Adrenal gland (tissue), 12 donors: Measurements from ENCODE around the gene SLC17A7. TPM values are rescaled to one million over a fixed set of nuclear protein-coding genes. Genes with fewer than 3 reads are reported as not detected.

Experiments
- DNase-seq, 7 donors: peaks; one replicate each; pipeline ENCODE4 v3.0.0-alpha.2; 2019 to 2020
- H3K27ac ChIP-seq, 5 donors: fragments of 200-600 bp; sonication (generic) in 4 of 5; 1 replicate in 3 of 5; 2 replicates in 2 of 5; pipeline versions ENCODE4 v1.5.1 to v1.8.0; 2016 to 2020; ENCODE audit warnings: mild to moderate bottlenecking in 1 of 5
- H3K27me3 ChIP-seq: fragments of 200-600 bp; 2 replicates; pipeline ENCODE4 v1.8.0; 2021
- H3K36me3 ChIP-seq, 2 donors: fragments of 200-600 bp; replicated peaks in 1 of 2; 1 replicate in 1 of 2; 2 replicates in 1 of 2; pipeline versions ENCODE4 v1.5.1 to v1.8.0; 2018 to 2022
- H3K4me1 ChIP-seq, 2 donors: fragments of 200-600 bp; replicated peaks in 1 of 2; 1 replicate in 1 of 2; 2 replicates in 1 of 2; pipeline versions ENCODE4 v1.5.1 to v1.8.0; 2018 to 2021
- H3K4me3 ChIP-seq, 4 donors: fragments of 200-600 bp; sonication (generic) in 3 of 4; one replicate each; pipeline ENCODE4 v1.5.1; 2016 to 2018
- H3K9me3 ChIP-seq, 3 donors: fragments of 200-600 bp; sonication (generic) in 1 of 3; replicated peaks in 1 of 3; 1 replicate in 2 of 3; 2 replicates in 1 of 3; pipeline versions ENCODE4 v1.5.1 to v1.8.0; 2016 to 2021
- CTCF ChIP-seq, 6 experiments: fragments of 450-650 bp in 4 of 6; fragments of 200-600 bp in 2 of 6; sonication (generic) in 1 of 6; IDR thresholded peaks; 1 replicate in 5 of 6; 2 replicates in 1 of 6; pipeline versions ENCODE4 v1.5.1 to v1.8.0; 2016 to 2021; ENCODE audit warnings: antibody characterized with exemption in 6 of 6, mild to moderate bottlenecking in 2 of 6, moderate library complexity in 1 of 6
- POLR2A ChIP-seq, 2 donors: fragments of 450-650 bp; IDR thresholded peaks; one replicate each; pipeline ENCODE4 v1.6.1; 2017; ENCODE audit warnings: antibody characterized with exemption in 2 of 2, mild to moderate bottlenecking in 2 of 2, moderate library complexity in 1 of 2
- WGBS, 4 donors: extraction: QIAGEN DNeasy Blood & Tissue Kit in 2 of 4; methylation state at CpG; one replicate each; pipeline versions ENCODE4 v1.1.5 to v1.1.7; 2013 to 2017; 5-methylcytosine and 5-hydroxymethylcytosine counted together
- intact Hi-C, 2 donors: fragments of 100-400 bp; cut with DNase I; formaldehyde crosslinking; loops; one replicate each; pipeline versions ENCODE4 v1.14.1 to v1.15.0; 2022 to 2023
- polyA plus RNA-seq, 3 donors: library from polyadenylated mRNA; stranded (reverse); fragments of 200-250 nt in 2 of 3; fragments of 350-450 nt in 1 of 3; fragmentation: Illumina TruSeq in 1 of 3; extraction: RNeasy Lipid Tissue Mini Kit (QIAGEN cat#74804) in 1 of 3; gene quantifications; one replicate each; pipeline ENCODE4 v1.2.3, GENCODE V29; 2013 to 2014
- total RNA-seq, 9 donors: library from RNA; depleted of rRNA in 4 of 9; stranded (reverse); fragments of >200 nt in 4 of 9; fragments of 120-200 nt in 1 of 9; fragmentation: NEBNext Ultra II Directional in 1 of 9; extraction: Animal tissue kit (Norgen Biotek cat#: 25700) in 1 of 9; gene quantifications; one replicate each; pipeline versions ENCODE4 v1.1.0 to v1.2.4, GENCODE V29; 2013 to 2023
- donor health status: healthy with polysubstance abuse.
- donor health status: Bipolar disorder and iron deficiency.
- donor health status: DM: yes; HTN: yes; CAD: no.
- donor health status: DM: no; HTN: no; CAD: no.
- donor health status: DM: no; HTN: no; CAD: no.
- donor health status: DM: yes; HTN: yes; CAD: no.

SLC17A7 gene
- total and polyA plus RNA-seq, 12 donors = 0.06 to 9.6 (median 1.2) TPM

GRCh38 chr19:49432141-49433073, 8.9 kb downstream of the SLC17A7 start:
- WGBS, 4 donors = 9 to 23% (median 12%) methylated on average over 13 to 63 of the region's 63 CpGs
- H3K27me3 ChIP-seq = peaks cover 75% of the 10 kb centered on the region
- intact Hi-C loops = no loop called here
- H3K4me1 ChIP-seq = peaks cover 0 to 6% of the 10 kb centered on the region in 2 donors
- no peaks in the 10 kb centered on the region for H3K9me3 ChIP-seq
- no peak for DNase-seq
- no peak for TF ChIP-seq CTCF (IDR thresholded peaks at IDR 0.05)
- no peak for TF ChIP-seq POLR2A (IDR thresholded peaks at IDR 0.05)
- no peaks in the 10 kb centered on the region for H3K36me3 ChIP-seq
- no peak overlapping the region for H3K27ac ChIP-seq
- H3K4me3 ChIP-seq = no peak overlapping the region

DNA sequence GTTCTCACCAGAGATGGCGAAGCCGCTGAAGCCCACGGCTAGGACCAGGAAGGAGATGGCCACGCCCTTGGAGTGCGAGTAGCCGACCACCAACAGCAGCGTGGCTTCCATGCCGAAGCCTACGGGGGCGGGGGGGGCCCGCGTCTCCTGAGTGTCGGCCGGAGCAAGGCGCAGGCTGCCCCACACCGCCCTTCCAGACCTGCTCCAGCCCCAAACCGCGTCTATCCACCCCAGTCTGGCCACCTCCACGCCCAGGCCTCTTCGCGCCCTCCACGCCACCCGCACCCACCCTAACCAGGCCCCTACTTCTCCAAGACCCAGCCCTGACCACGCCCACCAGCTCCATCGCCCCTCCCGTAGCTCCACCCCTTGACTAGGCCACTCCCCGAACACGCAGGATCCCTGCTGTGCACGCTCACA, 10.0 kb downstream of the SLC17A7 start:
- Histone ChIP-seq H3K27ac (no peak overlapping the region), H3K36me3 (no peaks in the 10 kb centered on the region), H3K4me3 (no peak overlapping the region), H3K27me3 (peaks cover 82% of the 10 kb centered on the region), H3K9me3 (no peaks in the 10 kb centered on the region), H3K4me1 (peaks cover 0 to 6% of the 10 kb centered on the region in 2 donors)
- intact Hi-C loops = no loop called here
- DNase-seq = no peak
- TF ChIP-seq POLR2A (IDR thresholded peaks at IDR 0.05) (no peak), CTCF (IDR thresholded peaks at IDR 0.05) (no peak)
- WGBS, 4 donors = 39 to 59% (median 53%) methylated on average over 13 to 29 of the region's 29 CpGs

DNA sequence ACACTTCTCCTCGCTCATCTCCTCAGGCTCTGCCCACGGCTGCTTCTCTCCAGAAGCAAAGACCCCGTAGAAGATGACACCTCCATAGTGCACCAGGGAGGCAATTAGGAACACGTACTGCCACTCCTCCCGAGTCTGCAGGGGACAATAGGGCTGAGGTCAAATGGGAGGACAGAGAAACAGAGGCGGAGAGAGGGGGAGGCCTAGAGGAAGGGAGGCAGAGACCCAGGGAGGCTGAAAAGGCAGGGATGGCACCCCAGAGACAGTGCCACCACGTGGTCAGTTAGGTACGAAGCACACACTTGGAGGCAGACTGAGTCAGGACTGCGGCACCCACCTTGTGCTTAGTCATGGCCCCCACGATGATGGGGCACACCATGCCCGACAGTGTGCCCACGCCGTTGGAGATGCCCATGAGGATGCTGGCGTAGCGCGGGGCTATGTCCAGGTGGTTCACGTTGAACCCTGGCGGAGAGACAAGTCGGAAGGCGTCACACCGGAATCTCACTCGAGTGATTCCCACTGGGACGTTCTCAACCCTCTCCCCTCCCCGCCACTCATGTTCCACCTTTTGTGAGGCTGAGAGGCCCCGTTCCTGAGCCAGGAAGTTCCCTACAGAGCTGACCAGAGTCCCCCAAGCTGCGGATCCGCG, 10.5 kb downstream of the SLC17A7 start:
- H3K27me3 ChIP-seq = peaks cover 82% of the 10 kb centered on the region
- no peak for DNase-seq
- H3K4me1 ChIP-seq = peaks cover 0 to 6% of the 10 kb centered on the region in 2 donors
- no peak overlapping the region for H3K27ac ChIP-seq
- H3K36me3 ChIP-seq = no peaks in the 10 kb centered on the region
- intact Hi-C loops = no loop called here
- no peaks in the 10 kb centered on the region for H3K9me3 ChIP-seq
- 51 to 66% (median 57%) methylated on average over 23 to 28 of the region's 28 CpGs for WGBS, 4 donors
- H3K4me3 ChIP-seq = no peak overlapping the region
- TF ChIP-seq CTCF (IDR thresholded peaks at IDR 0.05) (no peak), POLR2A (IDR thresholded peaks at IDR 0.05) (no peak)

GRCh38 chr19:49430172-49430677, 11.1 kb downstream of the SLC17A7 start:
- H3K36me3 ChIP-seq = no peaks in the 10 kb centered on the region
- H3K4me3 ChIP-seq = no peak overlapping the region
- no peak for DNase-seq
- TF ChIP-seq CTCF (IDR thresholded peaks at IDR 0.05) (no peak), POLR2A (IDR thresholded peaks at IDR 0.05) (no peak)
- no peaks in the 10 kb centered on the region for H3K9me3 ChIP-seq
- whole genome bisulfite sequencing, 4 donors = 56 to 75% (median 69%) methylated on average over 3 to 9 of the region's 9 CpGs
- intact Hi-C loops = no loop called here
- H3K27ac ChIP-seq = no peak overlapping the region
- H3K4me1 ChIP-seq = peaks cover 0 to 6% of the 10 kb centered on the region in 2 donors
- H3K27me3 ChIP-seq = peaks cover 82% of the 10 kb centered on the region
